Posterior cingulate gyrus (tissue), 11 donors: ENCODE data around the gene RARS2.

Experiments used
- DNase-seq, 10 donors: peaks; one replicate each; pipeline versions ENCODE4 v3.0.0 to v3.0.0-alpha.2; 2020 to 2021; ENCODE audit warnings: mixed read lengths in 3 of 10
- intact Hi-C: fragments of 100-400 bp; cut with DNase I; formaldehyde crosslinking; loops from one replicate; pipeline ENCODE4 v1.15.1; 2023

Gene RARS2

GRCh38 chr6:87575423-87575822 lies 14.4 kb downstream of the RARS2 start:
- no peak for DNase-seq

GRCh38 chr6:87574237-87574804 lies 15.5 kb downstream of the RARS2 start:
- intact Hi-C loops: no loop called here
- no peak for DNase-seq

More at GRCh38 chr6:87575423-87575822, 14.4 kb downstream of the RARS2 start:
- intact Hi-C loops: no loop called here

DNA sequence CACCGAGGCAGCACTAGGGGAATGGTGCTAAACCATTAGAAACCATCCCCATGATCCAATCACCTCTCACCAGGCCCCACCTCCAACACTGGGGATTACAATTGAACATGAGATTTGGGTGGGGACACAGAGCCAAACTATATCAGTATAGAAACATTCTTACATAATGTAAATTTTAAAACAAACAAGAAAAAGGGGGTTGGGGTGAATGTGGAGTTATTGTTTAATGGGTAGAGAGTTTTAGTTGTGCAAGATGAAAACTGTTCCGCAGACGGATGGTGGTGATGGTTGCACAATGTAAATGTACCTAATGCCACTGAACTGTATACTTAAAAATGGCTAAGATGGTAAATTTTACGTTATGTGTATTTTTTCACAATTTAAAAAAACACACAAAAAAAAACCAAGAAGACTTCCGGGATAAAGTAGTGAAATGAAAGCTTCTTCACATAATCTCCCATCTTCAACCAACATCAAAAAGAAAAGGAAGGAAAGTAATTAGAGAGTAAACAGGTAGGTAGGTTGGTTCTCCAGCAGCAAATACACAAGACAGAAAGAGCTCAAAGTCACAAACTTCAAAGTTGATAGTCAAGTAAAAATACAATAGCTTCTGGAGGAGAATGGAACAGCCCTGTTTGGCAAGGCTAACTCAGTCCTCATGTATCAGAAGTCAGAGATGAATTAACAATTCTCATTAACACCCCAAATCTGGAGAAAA lies 16.3 kb downstream of the RARS2 start:
- intact Hi-C loops: no loop called here
- no peak for DNase-seq

DNA sequence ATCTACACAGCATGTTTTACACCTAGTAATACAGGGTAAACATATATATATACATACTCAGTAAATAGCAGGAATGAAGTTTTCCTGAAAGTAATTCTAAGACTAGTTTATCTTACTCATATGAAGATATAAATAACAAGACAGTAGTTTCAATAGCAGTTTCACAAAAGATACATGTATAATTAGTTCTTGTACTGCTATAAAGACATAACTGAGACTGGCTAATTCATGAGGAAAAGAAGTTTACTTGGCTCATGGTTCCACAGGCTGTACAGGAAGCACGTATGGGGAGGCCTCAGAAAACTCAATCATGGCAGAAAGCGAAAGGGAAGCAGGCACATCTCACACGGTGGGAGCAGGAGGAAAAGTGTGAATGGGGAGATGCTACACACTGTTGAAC lies 16.9 kb downstream of the RARS2 start:
- DNase-seq: no peak
- intact Hi-C loops: no loop called here

DNA sequence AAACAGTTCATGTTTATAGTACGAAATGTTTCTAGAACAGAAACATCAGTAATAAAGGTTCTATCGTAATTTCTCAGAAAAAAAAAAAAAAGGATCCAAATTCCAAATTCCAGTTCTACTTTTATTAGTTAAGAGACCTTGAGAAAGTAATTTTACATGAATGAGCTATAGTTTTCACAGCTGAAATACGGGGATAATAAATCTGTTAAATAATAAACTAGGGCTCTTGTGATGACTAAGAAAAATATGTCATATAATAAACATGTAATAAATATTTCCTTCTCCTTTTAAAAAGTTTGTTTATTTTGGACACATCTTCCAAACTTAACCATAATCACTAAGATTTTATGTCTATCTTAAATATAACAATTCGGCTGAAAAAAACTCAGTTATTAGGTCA lies 17.8 kb downstream of the RARS2 start:
- no peak for DNase-seq
- intact Hi-C loops: no loop called here

GRCh38 chr6:87561017-87561416 lies 28.8 kb downstream of the RARS2 start:
- no peak for DNase-seq
- intact Hi-C loops: no loop called here

GRCh38 chr6:87558446-87558845 lies 31.3 kb downstream of the RARS2 start:
- intact Hi-C loops: no loop called here
- DNase-seq: no peak

DNA sequence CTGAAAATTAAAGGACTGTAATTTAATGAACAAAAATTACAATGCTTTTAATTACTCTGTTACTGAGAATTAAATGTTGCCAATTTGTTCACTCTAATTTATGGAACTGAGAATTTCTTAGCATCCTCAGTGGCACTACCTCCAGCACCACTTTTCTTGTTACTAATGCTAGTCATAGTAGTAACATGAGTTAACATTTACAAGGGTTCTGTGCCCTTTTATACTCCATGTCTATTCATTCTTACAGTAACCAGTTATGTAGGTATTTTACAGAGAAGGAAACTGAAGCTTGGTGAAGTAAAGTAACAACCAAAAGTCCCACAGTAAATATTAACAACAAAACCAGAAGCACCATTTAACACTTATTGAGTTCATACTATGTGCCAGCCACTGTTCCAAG lies 34.3 kb downstream of the RARS2 start:
- DNase-seq: no peak
- intact Hi-C loops: no loop called here

GRCh38 chr6:87553159-87553765 lies 36.5 kb downstream of the RARS2 start:
- no peak for DNase-seq
- intact Hi-C loops: no loop called here

- DNase-seq: no peak
- intact Hi-C loops: no loop called here
These were observed 38.0 kb downstream of the RARS2 start for GRCh38 chr6:87551799-87552198.

- no peak for DNase-seq
- intact Hi-C loops: no loop called here
These were observed 45.4 kb downstream of the RARS2 start for GRCh38 chr6:87544474-87544735.

DNA sequence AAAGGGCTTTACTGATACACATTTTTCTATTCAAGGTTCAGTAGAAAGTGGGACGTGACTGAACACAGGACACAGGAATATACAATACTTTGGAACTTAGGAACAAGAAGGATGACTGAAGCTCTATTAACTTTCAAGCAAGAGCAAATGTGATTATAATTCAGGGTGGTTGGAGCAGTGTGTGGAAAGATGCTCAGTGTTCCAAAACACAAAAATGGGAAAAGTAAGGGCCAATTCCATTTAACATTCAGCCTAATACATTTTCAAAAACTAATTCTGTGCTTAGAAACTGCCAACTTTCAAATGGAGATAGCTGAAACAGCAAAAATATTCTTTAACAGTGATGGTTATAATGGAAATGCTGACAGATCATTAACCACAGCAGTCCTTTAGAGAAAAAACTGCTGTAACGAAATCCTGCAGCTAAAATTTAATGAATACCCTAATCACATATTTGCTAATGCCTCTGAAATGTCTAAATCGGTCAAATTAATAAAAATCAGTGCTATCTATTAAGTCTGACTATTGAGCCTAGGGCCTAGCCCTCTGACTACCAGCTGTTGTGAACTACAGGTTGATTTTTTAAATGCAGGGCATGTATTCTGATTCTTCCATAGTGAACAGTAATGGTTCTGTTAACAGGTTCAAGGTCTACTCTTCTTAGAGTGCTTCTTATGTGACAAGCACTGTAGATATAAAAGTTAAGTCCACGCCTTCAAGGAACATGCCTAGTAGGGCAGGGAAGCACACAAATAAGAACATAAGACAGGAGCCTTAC lies 45.9 kb downstream of the RARS2 start:
- intact Hi-C loops: no loop called here
- DNase-seq: no peak

GRCh38 chr6:87541744-87542143 lies 48.0 kb downstream of the RARS2 start:
- DNase-seq: no peak
- intact Hi-C loops: no loop called here

DNA sequence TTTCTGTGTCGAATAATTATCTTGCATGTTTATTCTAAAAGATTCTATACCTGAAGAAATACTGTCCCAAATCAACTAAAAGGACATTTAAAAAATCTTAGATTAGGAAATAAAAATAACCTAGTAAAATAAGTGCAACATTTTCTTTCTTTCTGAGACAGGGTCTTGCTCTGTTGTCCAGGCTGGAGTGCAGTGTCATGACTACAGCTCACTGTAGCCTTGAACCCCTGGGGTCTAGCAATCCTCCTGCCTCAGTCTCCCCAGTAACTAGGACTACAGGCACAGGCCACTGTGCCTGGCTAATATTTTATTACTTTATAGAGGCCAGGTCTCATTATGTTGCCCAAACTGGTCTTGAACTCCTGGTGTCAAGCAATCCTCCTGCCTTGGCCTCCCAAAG lies 48.7 kb downstream of the RARS2 start:
- intact Hi-C loops: no loop called here
- DNase-seq: no peak

DNA sequence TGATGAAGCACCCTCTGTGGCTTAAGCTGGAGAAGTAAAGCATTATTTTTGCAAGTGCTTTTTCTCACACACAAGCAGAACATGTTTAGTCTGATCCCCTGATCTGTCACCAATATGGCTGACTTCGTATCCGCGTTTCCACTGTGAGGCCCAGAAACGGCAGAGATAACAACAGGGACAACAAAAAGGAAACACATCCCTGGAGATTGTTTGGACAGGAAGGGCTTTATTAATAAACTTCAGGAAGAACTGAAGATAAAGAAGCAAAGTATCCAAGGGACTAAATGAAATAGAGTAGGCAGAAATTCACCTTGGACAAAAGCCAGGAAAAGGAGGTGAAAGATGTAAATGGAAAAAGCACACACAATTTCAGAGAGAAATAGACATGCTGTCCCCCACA lies 49.2 kb downstream of the RARS2 start:
- no peak for DNase-seq
- intact Hi-C loops: no loop called here

- intact Hi-C loops: no loop called here
- no peak for DNase-seq
These were observed 50.2 kb downstream of the RARS2 start for GRCh38 chr6:87539554-87539953.

- intact Hi-C loops: no loop called here
- DNase-seq: no peak
These were observed 51.1 kb downstream of the RARS2 start for GRCh38 chr6:87538510-87539260.

DNA sequence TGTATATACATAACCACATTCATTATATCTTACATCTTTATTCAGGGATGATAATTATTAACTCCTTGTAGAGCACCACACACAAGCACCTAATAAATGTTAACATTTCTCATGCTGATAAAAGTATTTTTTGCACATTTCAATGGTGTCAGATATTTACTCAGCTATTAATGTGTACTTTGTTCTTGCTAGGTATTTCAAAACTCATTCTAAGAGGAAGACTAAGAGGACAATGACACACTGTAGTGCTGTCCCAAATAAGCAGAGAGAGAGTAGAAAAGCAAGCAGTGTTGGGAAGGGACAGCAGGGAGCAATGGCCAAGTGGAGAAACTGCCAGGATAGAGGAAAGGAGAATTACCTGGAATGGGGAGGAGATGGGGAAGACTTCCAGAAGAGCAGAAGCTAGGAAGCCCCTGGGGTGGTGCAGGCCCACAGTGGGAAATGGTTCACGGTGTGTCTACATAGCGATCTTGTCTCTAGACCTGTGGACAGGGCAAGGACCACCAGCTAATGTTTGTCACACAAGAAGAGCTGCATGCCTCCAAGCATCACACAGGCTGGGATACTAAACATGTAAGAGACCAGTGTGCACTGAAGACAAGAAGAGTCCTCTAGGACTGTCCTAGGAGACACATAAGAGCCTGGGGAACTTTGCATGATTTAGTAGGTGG lies 55.3 kb downstream of the RARS2 start:
- DNase-seq: no peak
- intact Hi-C loops: no loop called here

DNA sequence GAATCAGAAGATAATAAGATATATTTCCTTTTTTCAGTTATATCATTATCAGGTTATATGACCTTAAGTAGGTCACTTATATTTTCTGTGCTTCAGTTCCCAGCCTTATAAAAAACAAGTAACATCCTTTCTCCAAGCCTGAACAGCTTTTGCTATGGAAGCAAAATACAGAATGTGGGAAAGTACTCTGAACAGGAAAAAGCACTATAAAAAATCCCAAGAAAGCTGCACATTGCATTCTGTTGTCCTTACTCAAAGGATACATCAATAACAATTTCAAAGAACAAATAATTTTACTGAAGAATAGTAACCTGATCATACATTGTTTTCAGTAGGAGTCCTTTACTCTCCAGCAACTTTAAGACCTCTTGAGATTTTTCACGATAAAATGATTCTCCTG lies 60.6 kb downstream of the RARS2 start:
- intact Hi-C loops: no loop called here
- DNase-seq: no peak

DNA sequence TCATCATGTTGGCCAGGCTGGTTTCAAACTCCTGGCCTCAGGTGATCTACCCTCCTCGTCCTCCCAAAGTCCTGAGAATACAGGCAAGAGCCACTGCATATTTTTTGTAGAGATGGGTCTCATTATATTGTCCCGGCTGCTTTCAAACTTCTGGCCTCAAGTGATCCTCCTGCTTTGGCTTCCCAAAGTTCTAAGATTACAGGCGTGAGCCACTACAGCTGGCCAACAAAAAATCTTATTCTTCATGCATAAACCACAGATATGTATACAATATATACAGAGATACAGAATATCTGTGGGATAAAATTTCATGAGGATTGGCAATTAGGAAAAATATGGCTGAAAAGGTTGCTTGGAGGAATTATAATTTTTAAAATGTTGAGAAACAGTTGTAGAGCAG lies 67.1 kb downstream of the RARS2 start:
- DNase-seq: no peak
- intact Hi-C loops: no loop called here

- no peak for DNase-seq
These were observed 71.3 kb downstream of the RARS2 start for GRCh38 chr6:87518453-87518852.

More at GRCh38 chr6:87518453-87518852, 71.3 kb downstream of the RARS2 start:
- intact Hi-C loops: no loop called here
